ENCODE measurements around the gene CHRNA10. TPM values are rescaled to one million over a fixed set of nuclear protein-coding genes. Genes with fewer than 3 reads are reported as not detected.
A peak's percentile ranks its signal among the peaks of the same experiment; 100 is the strongest.

Gene CHRNA10
- total and polyA plus RNA-seq, 2 of the 13 experiments (the other 11 are each of a cell fraction or from before 2014, with no cell fraction given), result 0.53 to 0.71 TPM

GRCh38 chr11:3671334-3672254, at the start of gene CHRNA10 (continued):
- TF ChIP-seq, protein P1, sequence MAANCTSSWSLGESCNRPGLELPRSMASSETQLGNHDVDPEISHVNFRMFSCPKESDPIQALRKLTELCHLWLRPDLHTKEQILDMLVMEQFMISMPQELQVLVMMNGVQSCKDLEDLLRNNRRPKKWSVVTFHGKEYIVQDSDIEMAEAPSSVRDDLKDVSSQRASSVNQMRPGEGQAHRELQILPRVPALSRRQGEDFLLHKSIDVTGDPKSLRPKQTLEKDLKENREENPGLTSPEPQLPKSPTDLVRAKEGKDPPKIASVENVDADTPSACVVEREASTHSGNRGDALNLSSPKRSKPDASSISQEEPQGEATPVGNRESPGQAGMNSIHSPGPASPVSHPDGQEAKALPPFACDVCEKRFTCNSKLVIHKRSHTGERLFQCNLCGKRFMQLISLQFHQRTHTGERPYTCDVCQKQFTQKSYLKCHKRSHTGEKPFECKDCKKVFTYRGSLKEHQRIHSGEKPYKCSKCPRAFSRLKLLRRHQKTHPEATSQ (CRISPR knock-in tag; IDR thresholded peaks at IDR 0.05; ENCODE audit: borderline replicate concordance), result no peak
- TF ChIP-seq, protein P2, sequence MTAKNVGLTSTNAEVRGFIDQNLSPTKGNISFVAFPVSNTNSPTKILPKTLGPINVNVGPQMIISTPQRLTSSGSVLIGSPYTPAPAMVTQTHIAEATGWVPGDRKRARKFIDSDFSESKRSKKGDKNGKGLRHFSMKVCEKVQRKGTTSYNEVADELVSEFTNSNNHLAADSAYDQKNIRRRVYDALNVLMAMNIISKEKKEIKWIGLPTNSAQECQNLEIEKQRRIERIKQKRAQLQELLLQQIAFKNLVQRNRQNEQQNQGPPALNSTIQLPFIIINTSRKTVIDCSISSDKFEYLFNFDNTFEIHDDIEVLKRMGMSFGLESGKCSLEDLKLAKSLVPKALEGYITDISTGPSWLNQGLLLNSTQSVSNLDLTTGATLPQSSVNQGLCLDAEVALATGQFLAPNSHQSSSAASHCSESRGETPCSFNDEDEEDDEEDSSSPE (CRISPR knock-in tag; IDR thresholded peaks at IDR 0.05), result no peak
- no peak for TF ChIP-seq HCFC1 (IDR thresholded peaks at IDR 0.05; ENCODE audit: low read depth, low read length)

DNA sequence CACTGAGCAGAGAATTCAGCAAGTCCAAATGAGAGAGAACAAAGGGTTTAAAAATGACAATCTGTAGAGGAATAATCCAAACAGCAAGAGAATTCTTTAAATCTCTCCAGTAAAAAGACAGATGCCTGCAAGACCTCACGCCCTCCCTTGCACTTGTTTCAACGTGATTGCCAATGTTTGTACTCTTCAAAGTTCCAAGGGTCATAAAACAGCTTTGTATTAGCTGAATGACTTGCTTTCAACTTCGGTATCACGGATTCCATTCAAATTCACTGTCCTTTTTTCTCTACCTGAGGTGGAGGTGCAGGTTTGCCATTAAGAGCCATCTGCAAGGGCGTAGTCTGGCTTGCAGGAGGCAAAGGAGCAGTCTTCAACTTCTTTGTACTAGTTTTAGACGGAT, 41.1 kb upstream of the CHRNA10 start:
- peaks cover 40% of the 10 kb centered on the region for H3K4me1 ChIP-seq (ENCODE audit: insufficient read depth, low read length)
- peak; percentile 61 for DNase-seq (ENCODE audit: low spot score)
- H3K27me3 ChIP-seq (ENCODE audit: control insufficient read depth in 1 of 2, insufficient read depth in 2 of 2, low read length in 2 of 2), result no peaks in the 10 kb centered on the region
- H3K9me3 ChIP-seq (ENCODE audit: low read length), result no peaks in the 10 kb centered on the region
- WGBS (ENCODE audit: low lambda C conversion rate), result 36% methylated on average over 6 of the region's 6 CpGs
- peak overlapping the region; percentile 47 for H3K27ac ChIP-seq (ENCODE audit: extremely low read length, insufficient read depth, low read length)
- in situ Hi-C loops (cut with HindIII; ENCODE audit: extremely low pct_ligation_motif_present, low pct_unique_long_range_greater_than_20kb), result no loop called here
- peak; percentile 90 for ATAC-seq
- peak overlapping the region; percentile 9; the same call in 1 of the 2 replicates for H3K4me2 ChIP-seq (ENCODE audit: low read depth, low read length)
- no peak overlapping the region for H3K4me3 ChIP-seq (replicated peaks in 1 of 3; ENCODE audit: insufficient read depth in 1 of 3, low read depth in 2 of 3, low read length in 3 of 3)
- intact Hi-C loops (cut with micrococcal nuclease; ENCODE audit: unreplicated experiment), result no loop called here
- no peaks in the 10 kb centered on the region for H3K79me2 ChIP-seq (ENCODE audit: insufficient read depth, low read length)
- H3K9ac ChIP-seq (ENCODE audit: insufficient read depth, low read depth, low read length), result no peak overlapping the region
- H3K36me3 ChIP-seq (replicated peaks in 1 of 2; ENCODE audit: control insufficient read depth in 1 of 2, insufficient read depth in 2 of 2, low read length in 2 of 2), result peaks cover 11 to 76% of the 10 kb centered on the region in 2 experiments
- CTCF ChIA-PET (ENCODE audit: low intra/inter-chr PET ratio, low total read pairs), result no interaction called here
- no peak overlapping the region for H2AFZ ChIP-seq (ENCODE audit: low read length)
- peak; percentile 85 for FAIRE-seq
- no peaks in the 10 kb centered on the region; the same call in 1 of the 2 replicates for H4K20me1 ChIP-seq (ENCODE audit: insufficient read depth, low read length)
- POLR2A ChIA-PET, result interaction anchor here (0.6 kb wide), 1 partner anchor 17 kb away, joined by 5 read pairs; no protein-coding TSS in a partner anchor
- BruUV-seq (replicated peaks), result no TSS peak
- TF ChIP-seq ZNF710 (CRISPR knock-in tag; IDR thresholded peaks at IDR 0.05; ENCODE audit: borderline replicate concordance), result 0 out of 2 replicates have a peak, but pooled peaks have one; percentile 26
- TF ChIP-seq, protein P3, sequence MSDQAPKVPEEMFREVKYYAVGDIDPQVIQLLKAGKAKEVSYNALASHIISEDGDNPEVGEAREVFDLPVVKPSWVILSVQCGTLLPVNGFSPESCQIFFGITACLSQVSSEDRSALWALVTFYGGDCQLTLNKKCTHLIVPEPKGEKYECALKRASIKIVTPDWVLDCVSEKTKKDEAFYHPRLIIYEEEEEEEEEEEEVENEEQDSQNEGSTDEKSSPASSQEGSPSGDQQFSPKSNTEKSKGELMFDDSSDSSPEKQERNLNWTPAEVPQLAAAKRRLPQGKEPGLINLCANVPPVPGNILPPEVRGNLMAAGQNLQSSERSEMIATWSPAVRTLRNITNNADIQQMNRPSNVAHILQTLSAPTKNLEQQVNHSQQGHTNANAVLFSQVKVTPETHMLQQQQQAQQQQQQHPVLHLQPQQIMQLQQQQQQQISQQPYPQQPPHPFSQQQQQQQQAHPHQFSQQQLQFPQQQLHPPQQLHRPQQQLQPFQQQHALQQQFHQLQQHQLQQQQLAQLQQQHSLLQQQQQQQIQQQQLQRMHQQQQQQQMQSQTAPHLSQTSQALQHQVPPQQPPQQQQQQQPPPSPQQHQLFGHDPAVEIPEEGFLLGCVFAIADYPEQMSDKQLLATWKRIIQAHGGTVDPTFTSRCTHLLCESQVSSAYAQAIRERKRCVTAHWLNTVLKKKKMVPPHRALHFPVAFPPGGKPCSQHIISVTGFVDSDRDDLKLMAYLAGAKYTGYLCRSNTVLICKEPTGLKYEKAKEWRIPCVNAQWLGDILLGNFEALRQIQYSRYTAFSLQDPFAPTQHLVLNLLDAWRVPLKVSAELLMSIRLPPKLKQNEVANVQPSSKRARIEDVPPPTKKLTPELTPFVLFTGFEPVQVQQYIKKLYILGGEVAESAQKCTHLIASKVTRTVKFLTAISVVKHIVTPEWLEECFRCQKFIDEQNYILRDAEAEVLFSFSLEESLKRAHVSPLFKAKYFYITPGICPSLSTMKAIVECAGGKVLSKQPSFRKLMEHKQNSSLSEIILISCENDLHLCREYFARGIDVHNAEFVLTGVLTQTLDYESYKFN (CRISPR knock-in tag; conservative IDR thresholded peaks at IDR 0.05), result peak; percentile 34; the same call in 1 of the 2 replicates
- TF ChIP-seq, protein P4, sequence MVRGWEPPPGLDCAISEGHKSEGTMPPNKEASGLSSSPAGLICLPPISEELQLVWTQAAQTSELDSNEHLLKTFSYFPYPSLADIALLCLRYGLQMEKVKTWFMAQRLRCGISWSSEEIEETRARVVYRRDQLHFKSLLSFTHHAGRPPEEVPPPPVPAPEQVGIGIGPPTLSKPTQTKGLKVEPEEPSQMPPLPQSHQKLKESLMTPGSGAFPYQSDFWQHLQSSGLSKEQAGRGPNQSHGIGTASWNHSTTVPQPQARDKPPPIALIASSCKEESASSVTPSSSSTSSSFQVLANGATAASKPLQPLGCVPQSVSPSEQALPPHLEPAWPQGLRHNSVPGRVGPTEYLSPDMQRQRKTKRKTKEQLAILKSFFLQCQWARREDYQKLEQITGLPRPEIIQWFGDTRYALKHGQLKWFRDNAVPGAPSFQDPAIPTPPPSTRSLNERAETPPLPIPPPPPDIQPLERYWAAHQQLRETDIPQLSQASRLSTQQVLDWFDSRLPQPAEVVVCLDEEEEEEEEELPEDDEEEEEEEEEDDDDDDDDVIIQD (CRISPR knock-in tag; IDR thresholded peaks at IDR 0.05; ENCODE audit: low read depth), result peak; percentile 49; the same call in 1 of the 2 replicates
